MM.1S (cell line): Measurements from ENCODE around the gene FBXO42.
"Not testable (repeated sequence)": the region's sequence is repeated elsewhere in the genome, so short reads cannot be mapped to it uniquely, and the experiment has no call there.

ENCODE experiments used
- EZH2 ChIP-seq: fragments of 300-600 bp; sonication (generic); optimal IDR thresholded peaks from 2 replicates; pipeline ENCODE3; 2017; ENCODE audit warnings: low read depth, mild to moderate bottlenecking, antibody characterized with exemption, low read length, mixed read lengths
- TF ChIP-seq, protein P1 (sequence below): fragments of 300-600 bp; sonication (generic); IDR thresholded peaks from 2 replicates; pipeline ENCODE4 v1.5.1; 2016; ENCODE audit warnings: antibody characterized with exemption, low read length, mixed read lengths

GRCh38 chr1:16365146-16365498 is 12.8 kb upstream of the FBXO42 start:
- TF ChIP-seq, protein P1, sequence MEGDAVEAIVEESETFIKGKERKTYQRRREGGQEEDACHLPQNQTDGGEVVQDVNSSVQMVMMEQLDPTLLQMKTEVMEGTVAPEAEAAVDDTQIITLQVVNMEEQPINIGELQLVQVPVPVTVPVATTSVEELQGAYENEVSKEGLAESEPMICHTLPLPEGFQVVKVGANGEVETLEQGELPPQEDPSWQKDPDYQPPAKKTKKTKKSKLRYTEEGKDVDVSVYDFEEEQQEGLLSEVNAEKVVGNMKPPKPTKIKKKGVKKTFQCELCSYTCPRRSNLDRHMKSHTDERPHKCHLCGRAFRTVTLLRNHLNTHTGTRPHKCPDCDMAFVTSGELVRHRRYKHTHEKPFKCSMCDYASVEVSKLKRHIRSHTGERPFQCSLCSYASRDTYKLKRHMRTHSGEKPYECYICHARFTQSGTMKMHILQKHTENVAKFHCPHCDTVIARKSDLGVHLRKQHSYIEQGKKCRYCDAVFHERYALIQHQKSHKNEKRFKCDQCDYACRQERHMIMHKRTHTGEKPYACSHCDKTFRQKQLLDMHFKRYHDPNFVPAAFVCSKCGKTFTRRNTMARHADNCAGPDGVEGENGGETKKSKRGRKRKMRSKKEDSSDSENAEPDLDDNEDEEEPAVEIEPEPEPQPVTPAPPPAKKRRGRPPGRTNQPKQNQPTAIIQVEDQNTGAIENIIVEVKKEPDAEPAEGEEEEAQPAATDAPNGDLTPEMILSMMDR: not testable (repeated sequence)
- not testable (repeated sequence) for TF ChIP-seq EZH2
